ELR (cell line): ENCODE measurements around the gene INO80.
"Not testable (repeated sequence)": the region's sequence is repeated elsewhere in the genome, so short reads cannot be mapped to it uniquely, and the experiment has no call there.

Experiments used
- DNase-seq: peaks from one replicate; pipeline ENCODE4 v3.0.0-alpha.2; 2015; ENCODE audit warnings: low read depth

The INO80 gene

DNA sequence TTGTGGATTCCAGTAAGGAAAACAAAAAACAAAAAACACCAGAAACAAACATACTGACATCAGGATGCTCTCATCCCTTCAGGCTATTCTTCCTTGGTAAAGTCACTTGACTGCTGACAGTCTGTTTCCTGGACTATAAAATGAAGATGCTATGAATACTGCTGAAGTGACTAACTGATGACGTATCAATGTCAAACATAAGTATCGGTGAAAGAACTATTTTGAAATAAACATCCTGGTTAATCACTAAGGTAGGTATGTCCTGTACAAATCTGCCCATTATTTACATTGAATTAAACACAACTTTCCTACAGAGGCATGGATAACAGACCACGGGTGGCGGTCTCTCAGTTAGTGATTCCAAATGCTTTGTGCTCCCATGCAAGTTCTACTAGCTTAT is 116.9 kb downstream of the INO80 start:
- DNase-seq = peak; percentile 97

DNA sequence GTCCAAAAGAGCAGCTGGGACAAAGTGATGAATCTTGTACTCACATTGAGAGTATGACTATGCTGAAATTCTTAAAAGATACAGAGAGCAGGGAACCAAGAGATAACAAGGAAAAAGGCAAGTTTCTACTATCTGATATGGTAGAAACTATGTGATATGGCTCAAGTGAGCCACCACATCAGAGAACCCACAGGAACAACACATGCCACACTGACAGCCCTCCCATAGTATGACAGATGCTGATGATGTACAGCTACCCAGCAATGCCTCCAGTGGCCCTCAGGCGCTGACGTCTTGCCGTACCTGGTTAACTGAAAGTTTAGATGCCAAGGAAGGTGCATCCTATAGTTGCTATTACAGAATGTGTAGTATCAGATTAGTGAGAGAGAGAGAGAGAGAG is 120.4 kb downstream of the INO80 start:
- no peak for DNase-seq

DNA sequence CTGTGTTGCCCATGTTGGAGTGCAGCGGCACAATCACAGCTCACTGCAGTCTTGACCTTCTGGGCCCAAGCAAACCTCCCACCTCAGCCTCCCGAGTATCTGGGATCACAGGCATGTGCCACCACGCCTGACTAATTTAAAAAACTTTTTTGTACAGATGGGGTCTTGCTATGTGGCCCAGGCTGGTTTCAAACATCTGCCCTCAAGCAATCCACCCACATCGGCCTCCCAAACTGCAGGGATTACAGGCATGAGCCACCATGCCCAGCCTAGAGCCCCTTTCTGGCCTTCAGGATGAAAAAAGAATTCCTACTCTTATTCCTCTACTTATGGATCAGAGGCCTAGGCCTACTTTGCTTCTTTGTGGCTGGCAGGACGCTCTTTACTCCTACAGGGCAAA is 123.3 kb downstream of the INO80 start:
- DNase-seq = no peak

DNA sequence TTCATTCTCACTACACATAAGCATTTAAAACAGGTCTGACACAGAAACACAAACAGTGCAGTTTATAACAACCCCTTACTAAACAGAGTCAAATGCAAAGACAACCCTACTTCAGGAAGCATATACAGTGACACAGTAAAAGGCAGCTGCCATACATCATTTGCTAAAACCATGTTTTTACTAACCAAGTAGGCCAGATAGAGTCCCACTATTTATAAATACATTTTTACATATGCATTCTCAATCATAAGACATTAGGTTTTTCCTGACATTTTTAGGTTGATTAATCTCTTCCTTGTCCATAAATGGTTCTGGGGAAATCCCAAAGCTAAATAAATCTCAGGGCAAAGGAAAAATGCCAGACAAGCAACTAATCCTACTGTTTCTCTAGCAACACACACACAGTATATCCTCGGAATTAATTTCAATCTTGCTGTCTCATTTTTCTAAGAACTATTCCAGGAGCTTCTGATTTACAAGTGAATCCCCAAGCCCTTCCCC is 123.8 kb downstream of the INO80 start:
- DNase-seq = no peak

DNA sequence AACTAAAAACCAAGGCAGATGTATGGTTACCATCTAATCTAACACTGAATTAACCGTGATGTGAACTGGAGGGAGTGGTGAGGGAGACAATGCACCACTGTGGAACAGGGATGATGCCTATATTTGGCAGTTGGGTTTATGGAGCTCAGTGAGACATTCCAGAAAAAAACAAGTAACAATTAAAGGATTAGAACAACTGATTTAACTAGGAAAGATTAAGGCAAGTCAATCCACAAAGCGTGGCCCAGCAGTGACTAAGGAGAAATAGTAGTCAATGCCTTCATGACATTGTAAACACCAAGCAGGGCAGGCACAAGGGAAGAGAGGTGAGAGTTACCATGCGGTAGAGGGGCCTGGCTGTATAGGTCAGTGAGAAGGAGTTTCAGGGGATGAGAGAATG is 124.7 kb downstream of the INO80 start:
- DNase-seq = no peak

DNA sequence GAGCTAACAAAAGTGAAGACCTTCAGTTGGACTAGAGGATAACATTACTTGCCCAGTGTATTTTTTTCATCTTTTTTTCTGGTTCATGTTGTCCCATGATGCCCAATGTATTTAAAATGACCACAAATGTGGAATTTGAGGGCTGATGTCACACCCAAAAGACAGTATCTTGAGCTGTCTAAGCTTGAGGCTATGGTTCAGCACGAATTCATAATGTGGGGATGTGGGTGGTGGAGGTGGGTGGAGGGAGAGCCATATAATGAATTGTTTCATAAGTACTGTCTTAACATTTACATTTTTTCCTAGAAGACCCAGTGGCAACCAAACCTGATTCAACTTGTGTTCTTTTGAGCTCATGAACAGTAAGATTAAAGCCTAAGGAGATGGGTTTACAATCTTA is 125.3 kb downstream of the INO80 start:
- DNase-seq = no peak

DNA sequence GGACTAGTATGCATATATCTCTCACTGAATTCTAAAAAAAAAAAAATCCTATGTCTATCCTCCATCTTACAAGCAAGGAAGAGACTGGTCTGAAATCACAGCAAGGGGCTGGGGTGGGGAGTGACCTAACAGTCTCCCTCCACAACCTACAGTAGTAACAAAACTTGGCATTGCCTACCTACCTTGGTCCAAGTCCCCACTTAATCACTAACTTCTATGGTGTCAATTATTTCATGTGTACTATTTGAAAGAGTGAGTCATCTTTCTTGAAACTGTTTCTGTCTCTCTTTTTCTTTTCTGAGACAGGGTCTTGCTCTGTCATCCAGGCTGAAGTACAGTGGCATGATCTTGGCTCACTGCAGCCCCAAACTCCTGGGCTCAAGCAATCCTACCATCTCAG is 126.0 kb downstream of the INO80 start:
- DNase-seq = no peak

DNA sequence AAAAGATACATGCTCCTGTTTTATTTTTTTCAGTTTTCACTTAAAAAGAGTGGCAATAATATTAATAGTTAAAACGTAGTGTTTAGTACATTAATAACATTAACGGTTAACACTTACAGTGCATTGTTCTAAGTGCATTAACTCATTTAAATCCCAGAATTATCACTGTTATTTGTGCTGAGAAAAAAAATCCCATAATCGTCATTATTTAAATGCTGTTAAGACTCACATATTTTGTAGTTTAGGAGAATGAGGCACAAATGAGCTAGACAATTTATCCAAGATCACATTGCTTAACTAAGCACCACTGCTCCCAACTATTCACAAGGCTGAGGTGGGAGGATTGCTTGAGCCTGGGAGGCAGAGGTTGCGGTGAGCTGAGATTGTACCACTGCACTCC is 127.9 kb downstream of the INO80 start:
- DNase-seq = no peak

DNA sequence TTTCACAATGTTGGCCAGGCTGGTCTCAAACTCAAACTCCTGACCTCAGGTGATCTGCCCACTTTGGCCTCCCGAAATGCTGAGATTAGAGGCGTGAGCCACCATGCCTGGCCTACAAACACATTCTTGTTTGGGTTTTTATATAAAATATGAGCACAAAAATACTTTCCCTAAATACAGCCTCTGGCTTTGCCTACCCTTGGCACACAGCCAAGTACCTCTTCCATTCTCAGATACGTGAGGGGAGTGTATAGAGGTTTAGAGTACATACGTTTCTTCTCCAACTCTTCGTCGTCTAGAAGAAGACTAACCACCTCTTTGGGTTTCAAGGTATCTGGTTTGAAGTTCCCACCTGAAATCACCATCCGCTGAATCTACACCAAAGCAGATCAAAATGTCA is 129.3 kb downstream of the INO80 start:
- DNase-seq = no peak

DNA sequence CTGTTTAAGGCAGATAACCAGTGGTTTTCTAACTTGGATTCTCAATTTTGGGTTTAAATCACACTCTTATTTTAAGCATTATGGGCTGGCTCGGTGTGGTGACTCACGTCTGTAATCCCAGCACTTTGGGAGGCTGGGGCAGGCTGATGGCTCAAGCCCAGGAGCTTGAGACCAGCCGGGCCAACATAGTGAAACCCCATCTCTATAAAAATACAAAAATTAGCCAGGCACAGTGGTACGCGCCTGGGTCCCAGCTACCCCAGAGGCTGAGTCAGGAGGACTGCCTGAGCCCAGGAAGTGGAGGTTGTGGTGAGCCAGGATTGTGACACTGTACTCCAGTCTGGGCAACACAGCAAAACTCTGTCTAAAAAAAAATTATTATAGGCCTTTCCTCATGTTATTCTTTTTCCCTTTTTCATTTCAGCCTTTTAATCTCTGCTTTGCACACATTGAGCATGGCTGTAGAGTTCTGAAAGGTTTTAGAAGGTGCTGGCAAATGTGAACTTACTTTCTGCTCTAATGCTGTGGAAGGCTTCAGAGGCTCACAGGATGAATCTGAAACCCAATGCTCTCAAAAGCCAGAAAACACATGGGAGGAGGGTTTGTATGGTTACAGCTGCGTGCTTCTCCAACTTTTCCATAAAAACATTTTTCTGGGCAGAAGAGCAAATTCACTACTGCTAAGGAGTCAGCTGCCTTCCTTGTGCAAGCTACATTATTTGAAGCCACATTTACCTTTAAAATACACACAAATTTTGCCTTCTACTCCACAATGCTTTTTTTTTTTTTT is 130.3 kb downstream of the INO80 start:
- peak; percentile 60 for DNase-seq

DNA sequence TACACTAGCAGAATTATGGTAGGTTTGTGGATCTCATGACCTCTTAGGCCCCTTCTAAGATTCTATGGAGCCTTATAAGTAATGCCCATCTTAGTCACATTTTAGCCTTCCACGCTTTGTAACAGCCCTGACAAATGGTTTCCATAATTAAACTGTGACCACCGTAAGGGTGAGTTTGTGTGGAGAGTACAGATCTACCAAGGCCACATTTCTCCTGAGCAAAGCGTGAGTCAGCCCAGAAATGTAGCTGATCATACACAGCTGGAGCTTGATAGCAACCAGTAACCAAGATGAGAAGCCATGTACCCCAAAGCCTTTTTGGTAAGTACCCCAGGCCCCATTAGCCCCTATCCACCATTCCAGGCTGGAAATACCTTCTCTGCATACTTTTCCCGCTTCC is 131.1 kb downstream of the INO80 start:
- peak; percentile 94 for DNase-seq

DNA sequence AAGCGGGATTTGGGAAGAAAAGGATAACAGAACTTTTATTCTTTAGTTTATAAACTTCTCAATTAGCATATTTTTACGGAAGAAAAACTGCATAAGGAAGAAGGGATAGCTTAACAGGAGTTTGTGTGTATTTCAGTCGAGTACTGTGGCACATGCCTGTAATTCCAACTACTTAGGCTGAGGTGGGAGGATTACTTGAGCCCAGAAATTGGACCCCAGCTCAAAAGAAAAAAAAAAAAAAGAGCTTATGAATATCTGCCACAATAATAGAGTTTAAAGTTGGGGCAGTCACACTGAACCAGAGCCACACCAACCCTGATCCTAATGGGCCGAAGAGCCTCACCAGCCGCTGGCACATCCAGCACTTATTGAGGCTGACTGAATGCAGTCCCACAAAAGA is 131.7 kb downstream of the INO80 start:
- DNase-seq = no peak

DNA sequence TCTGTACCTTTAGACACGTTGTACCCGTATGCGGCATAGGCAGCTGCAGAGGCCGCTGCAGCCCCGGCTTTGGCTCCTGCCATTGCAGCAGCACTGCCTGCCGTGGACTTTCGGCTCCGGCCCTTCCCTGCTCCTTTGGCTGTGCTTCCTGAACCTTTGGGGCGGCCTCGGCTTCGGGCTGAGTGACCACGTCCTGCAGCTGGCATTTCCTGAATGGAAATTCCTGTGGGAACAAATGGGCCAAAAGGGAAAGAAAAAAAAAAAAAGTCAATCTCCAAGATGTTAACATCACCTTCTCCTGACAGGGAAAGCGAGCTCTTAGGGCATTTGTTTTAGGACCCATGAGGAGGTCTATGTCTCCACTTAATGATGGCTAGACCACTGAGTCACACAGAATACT is 133.2 kb downstream of the INO80 start:
- peak; percentile 94 for DNase-seq

DNA sequence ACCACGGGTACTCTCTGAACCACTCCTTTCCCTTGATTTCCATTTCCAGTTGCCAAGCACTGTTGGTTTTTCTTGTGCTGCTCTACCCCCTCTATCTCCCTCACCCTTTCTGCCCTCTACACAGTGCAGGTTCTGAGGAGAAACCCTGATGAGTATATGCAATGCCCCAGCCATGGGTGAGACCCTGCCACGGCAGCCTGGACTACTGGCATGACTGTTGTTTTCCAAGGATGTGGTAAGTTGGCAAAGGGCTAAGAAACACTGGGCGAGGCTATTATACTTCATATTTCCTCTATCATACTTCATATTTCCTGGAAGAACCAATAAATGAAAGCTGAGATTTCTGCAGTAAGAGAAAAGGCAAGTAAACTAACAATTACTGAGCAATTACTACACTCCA is 134.9 kb downstream of the INO80 start:
- no peak for DNase-seq

DNA sequence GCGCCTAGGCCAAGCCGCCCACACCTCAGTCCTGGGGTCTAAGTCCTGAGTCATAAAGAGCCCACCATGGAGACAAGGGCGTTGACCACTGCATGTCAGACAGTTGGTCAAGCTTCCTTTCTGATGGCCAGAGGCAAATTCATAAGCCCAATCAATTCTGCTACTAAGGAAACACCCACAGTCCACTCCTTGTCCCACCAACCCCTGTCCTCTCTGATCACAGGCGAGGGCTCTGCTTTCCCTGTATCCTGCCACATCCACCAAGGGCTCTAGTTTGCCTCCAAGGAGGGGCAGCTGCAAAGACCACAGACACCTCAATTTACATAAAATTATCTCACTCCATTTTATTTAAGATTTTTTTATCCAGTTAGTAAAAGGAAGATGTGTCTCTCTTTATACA is 137.5 kb downstream of the INO80 start:
- DNase-seq = no peak

DNA sequence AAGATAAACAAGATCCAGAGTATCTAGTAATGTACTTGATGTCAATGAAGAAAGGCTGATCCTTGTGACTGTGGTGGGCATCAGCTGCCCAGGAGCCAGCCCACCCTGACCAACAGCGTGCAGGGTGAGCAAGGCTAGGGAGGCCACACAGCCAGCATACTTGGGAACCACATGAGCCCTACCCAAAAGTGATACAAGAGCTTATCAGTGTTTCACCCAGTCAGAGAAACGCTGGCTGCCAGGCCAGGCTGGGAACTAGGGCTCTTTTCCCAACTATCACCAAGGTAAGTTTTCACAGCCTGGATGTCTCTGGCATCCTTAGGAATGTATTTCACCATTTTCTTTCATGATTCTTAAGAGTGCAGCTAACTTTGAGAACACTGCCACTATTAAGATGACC is 137.9 kb downstream of the INO80 start:
- no peak for DNase-seq

DNA sequence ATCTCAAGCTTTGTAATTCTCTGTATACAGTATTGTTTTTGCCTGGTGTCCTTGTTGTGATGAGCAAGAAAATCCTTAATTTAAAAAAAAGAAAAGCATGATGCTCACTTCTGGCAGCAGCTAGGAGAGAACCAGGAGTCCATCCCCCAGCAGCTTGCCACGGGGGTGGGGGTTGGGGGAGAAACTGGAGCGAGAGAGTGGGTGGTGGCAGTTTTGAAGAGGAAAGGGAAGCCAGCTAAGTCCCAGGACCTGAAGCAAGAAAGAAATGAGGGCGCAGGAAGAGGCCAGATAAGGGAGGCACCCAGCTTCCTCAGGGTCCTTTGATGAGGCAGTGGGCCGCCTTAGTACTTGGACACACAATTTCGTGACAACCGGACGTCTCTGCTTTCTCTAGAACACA is 139.3 kb downstream of the INO80 start:
- no peak for DNase-seq

DNA sequence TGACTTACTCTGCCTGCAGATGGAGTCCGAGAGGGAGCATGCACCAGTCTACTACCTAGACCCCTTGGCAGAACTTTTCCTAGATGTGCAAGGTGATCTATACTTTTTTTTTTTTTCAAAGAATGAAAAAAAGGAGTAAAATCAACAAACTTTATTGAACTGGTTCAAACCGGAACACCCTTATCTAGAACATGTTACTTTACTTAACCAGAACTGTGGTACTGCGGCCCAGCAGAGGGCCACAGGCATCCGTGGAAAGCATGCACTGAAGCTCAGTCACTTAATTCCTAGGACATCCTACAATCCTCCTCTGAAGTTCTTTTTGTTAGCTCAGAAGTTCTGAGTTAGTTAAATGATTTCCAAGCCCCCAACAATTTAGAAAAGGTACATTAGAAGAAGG is 141.2 kb downstream of the INO80 start:
- DNase-seq = no peak

DNA sequence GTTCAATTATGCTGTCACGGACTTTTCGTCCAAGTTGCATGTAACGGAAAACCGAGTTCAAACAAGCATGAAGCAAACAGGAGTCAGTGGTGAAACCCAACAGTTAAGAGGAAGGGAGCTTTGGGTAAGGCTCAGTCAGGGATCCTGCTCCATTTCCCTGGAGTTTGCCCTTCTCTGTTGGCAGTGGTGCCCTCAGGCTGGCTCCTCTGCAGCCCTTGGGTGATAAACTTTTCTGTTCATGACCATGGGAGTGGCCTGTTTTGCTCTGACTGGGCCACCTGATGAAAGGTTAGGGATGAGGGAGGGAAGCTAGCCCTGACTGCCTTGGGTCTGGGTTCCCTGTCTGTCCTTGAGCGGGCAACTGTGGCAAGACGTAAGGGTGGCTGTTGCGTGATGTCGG is 146.7 kb downstream of the INO80 start:
- DNase-seq = no peak

DNA sequence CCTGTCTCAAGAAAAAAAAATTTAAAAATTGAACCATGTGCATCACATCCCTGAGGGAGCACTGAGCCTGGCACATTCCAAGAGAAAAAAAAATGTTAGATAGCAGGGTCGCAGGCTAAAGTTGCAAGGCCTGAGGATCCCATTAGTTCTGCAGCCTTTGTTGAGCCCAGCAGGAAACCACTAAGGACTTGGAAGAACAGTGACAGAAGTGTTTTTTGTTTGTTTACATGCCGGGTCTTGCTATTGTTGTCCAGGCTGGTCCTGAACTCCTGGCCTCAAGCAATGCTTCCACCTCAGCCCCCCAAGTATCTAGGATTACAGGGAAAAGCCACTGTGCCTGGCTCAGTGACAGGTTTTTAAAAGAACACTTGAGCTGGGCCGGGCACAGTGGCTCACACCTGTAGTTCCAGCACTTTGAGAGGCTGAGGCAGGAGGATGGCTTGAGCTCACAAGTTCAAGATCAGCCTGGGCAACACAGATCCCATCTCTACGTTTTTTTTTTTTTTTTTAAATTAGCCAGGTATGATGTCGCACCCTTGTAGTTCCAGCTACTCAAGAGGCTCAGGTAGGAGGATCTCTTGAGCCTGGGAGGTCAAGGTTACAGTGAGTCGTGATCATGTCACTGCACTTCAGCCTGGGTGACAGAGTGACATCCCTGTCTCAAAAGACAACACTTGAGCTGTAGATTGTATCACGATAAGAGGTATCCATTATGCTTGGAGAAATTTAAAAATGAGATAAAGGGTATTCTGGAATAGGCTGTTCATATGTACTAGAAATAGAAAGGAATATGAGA is 147.6 kb downstream of the INO80 start:
- DNase-seq = no peak

DNA sequence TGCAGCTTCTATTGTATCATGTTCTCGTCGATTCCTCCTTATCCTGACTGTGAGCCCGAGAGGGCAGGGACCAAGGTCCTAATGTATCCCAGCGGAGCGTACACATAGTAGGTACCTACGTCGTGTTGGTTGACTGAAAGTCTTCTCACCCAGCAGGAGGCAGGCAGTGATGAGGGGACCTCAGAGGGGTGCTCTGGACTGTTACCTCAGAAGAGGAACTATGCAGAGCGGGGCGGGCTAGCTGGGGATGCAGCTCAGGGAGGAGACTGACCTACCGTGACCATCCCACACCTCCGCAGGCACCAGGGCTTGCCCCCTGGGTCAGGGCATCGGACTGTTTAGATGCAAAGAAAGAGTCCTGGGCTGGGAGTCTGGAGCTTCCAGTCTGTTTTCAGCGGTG is 151.4 kb downstream of the INO80 start:
- DNase-seq = no peak

DNA sequence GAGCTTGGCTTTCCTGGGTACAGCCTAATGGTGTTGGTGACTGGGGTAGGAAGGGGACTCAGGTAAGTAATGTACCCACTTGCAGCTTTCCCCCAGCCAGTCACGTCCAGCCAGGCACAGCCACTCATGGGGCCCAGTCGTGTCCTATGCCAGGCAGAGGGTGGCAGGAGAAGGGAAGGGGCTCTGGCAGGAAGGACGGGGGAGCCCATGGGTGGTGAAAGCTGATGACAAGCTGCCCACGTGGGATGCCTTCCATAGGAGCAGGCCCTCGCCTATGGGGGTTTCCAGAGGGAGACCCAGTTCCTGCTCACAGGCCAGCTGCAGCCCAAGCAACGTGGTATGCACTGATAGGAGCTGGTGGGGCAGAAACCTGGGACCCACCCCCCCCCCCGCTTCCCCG is 152.1 kb downstream of the INO80 start:
- no peak for DNase-seq

DNA sequence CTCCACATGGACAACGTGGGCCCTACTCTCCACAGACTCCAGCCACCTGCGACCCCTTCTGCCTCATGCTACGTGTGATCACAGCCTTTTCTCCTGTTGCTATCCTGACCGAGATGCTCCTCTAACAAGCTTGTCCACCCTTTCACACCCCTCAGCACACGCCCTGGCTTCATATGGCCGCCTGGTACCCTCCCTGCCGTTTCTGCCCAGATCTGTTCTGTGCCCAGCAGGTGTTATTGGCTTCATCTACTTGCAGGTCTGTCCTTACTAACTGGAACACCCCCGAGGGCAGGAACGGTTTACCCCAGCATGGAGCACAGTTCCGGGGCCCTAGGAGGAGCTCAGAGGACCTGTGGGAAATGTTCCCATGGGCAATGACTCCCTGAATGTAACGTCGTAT is 152.9 kb downstream of the INO80 start:
- DNase-seq = no peak

DNA sequence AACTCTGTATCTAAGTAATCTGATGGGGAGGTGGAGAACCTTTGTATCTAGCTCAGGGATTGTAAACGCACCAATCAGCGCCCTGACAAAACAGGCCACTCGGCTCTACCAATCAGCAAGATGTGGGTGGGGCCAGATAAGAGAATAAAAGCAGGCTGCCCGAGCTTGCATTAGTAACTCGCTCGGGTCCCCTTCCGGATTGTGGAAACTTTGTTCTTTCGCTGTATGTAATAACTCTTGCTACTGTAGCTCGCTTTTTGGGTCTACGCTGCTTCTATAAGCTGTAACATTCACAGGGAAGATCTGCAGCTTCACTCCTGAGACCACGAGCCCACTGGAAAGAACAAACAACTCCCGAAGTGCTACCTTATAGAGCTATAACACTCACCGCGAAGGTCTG is 153.8 kb downstream of the INO80 start:
- not testable (repeated sequence) for DNase-seq
